NOMO-1 (cell line): ENCODE data around the gene RAP1GAP.
A peak's percentile ranks its signal among the peaks of the same experiment; 100 is the strongest.
"Not testable (repeated sequence)": the region's sequence is repeated elsewhere in the genome, so short reads cannot be mapped to it uniquely, and the experiment has no call there.

ENCODE experiments used
- DNase-seq, 2 experiments: peaks; one replicate each; lab custom pipeline; 2025; ENCODE audit not compliant: unreplicated experiment in 2 of 2; lab: John Stamatoyannopoulos, UW

Gene RAP1GAP

DNA sequence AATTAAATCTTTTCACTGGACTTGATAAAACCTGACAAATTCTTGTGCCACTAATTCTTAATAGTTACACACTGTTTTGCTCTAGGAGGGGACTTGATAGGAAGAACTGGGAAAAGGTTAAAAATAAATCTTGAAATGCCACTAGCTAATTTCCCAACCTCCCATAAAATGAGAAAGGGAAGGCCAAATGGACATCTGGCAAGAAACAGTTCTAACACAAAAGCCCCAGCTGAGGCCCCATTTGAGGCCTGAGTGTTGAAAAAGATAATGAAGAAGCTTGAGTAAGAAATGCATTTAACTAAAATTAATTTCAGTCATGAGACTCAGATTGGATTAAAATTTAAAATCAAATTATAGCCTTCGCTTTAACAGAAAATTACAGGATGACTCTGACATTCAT, 11.2 kb upstream of the RAP1GAP start:
- no peak for DNase-seq

DNA sequence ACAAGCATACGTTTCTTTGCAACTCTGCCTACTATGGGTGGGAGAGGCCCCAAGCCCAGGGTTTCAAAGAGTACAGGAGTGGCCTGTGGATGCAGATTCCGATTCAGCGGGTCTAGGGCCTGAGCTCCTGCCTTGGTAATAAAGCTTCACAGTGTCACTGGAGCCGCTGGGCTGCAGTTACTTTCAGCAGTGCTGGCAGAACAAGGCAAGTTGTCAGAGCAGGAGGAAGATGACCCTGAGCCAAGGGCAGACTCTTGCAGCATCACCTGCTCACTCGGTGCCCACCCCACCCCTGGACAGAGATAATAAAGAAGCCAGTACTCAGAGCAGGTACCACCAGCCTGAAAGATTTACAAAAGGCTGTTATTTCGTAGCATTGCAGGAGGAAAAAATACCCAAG, 8.0 kb upstream of the RAP1GAP start:
- no peak for DNase-seq

DNA sequence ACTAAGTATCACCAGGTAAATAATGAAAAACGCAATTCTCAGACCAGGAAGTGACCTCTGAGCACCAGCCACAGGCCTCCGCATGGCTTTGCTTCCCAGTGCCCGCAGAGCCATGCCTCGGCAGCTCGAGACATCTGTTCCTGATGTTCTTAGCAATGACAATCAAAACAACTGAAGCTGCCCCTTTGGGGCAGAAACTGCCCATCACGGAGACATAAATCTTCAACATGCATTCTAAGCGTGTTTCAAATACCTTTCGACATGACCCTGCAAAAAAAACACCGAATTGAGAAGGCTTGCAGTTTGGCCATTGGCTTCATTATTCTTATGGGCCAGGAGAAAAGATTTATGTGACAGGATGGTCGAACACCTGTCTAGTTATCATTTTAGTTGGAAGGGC, 5.8 kb upstream of the RAP1GAP start:
- no peak for DNase-seq

DNA sequence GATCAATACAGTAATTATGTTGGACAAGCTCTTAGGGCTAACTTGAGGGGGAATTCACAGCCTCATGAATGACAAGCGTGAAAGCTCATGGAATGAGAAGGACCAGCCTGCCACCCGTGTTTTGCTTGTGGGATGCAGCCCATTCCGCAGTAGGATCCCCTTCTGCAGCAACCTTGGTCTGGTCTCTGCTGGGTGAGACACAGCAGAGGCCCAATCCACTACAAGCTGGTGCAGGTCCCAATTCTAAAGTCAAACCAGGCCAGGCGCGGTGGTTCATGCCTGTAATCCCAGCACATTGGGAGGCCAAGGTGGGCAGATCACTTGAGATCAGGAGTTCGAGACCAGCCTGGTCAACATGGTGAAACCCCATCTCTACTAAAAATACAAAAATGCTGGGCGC, 4.7 kb upstream of the RAP1GAP start:
- DNase-seq, result not testable (repeated sequence)

DNA sequence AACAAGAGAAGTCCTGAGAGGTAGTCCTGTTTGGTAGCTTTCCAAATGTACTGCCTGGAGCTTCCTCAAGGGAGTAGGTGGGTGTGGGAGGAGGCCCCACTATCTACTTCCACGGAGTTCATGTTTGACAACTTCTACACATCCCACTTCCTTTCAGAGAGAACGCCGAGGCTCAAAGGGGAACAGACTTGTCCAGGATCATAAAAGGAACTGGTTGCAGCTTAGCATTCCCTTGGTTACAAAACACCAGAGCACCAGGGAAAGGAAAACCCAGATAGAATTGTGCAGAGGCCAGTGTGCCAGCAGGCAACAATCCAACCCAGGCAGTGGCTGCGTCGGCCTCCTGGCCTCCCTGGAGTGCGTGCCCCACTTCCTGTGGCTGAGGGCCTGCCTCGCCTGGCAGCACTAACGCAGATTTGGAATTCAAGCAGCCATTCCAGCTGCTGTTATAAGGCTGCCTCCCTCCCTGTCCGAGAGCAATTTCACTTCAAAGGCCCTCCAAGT, 4.2 kb upstream of the RAP1GAP start:
- peak in 1 of 2 experiments; percentile 33 for DNase-seq

DNA sequence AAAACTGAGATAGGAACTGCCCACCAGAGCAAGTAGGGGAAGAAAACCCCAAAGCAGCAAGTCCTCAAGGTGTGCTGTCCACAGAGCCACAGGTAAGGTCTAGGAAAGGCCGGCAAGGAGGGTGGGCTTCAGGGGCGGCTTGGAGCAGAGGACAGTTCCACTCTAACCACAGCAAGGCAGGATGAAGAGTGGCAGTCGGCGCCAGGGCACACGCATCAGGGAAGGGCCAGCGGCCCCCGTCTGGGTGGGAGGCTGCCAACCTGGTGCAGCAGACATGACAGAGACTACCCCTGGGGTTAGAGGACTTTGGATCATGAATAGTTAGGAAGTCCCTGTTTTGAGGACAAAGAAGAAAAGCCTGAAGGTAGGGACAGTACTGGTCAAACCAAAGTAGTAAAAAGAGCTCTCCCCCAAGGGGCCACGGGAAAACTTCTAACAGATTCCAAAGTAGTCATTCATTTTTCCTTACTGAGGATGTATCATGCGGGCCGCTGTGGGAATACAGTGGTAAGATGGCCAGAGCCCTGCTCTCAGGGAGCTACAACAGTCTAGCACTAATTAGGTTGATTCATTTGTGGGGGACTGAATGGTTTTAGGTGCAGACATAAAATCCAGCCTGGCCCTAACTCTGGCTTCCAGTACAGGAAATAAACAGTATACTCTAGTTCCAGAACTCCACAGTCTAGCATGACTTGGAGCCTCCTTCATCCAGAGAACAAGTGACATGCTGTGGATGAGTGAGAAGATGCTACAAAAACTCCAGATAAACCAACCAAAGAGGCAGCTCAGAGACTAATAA, 3.5 kb upstream of the RAP1GAP start:
- no peak for DNase-seq

DNA sequence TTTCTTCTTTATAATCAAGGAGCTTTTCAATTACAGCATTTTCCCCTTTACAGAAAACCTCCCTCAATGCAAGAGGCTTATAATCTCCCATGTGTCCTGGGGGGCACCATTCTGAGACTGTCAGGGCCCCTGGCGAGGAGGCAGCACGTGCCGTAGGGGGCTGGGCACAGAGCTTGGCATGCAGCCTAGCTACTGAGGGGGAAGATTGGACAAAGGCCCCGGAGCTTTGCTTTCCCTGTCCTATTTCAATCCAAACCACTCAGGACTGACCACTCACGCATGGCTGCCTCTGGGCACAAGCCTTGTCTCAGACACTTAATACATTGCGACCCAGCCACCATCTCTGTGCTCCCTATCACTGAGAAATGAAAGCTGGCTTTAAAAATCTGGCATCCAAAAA, 2.8 kb upstream of the RAP1GAP start:
- no peak for DNase-seq

DNA sequence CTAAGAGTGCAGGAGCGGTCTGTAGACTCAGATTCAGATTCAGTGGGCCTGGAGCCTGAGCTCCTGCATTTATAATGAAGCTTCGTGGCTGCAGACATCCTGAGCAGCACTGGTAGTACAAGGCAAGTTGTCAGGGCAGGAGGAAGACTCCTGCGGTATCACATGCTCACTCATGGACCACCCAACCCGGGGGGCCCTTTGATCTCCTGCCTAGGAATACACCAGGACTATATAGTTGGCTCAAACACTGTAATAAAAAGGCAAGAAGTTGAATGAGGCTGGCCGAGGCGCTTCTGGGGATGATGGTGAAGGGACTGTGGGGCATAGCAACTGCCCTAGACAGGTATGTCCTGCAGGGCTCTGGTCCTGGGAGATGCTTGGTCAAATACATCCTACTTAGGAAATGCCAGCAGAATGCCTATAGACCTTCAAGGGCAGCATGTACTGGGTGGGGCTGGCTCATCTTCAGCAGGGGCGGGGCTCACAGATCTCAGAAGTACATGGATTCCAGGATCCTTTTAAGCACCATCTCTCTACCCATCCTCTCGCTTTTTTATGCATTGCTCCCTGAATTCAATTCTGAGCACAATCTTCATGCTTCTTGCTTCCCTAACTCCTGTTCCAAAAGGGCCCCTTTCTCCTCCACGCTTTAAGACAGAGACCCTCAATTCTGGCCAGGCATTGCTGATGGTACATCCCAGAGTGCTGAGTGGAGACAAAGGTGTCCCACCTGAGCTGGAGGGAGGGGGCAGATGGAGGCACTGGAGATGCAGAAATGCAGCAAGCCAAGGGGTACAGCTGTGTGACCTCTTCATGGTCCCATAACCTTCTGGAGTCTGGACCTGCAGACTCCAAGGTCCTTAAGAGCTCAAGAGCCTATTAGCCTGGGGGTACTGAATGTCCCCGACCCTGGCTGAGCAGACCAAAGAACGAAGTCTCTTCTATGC, 2.1 kb upstream of the RAP1GAP start:
- no peak for DNase-seq

DNA sequence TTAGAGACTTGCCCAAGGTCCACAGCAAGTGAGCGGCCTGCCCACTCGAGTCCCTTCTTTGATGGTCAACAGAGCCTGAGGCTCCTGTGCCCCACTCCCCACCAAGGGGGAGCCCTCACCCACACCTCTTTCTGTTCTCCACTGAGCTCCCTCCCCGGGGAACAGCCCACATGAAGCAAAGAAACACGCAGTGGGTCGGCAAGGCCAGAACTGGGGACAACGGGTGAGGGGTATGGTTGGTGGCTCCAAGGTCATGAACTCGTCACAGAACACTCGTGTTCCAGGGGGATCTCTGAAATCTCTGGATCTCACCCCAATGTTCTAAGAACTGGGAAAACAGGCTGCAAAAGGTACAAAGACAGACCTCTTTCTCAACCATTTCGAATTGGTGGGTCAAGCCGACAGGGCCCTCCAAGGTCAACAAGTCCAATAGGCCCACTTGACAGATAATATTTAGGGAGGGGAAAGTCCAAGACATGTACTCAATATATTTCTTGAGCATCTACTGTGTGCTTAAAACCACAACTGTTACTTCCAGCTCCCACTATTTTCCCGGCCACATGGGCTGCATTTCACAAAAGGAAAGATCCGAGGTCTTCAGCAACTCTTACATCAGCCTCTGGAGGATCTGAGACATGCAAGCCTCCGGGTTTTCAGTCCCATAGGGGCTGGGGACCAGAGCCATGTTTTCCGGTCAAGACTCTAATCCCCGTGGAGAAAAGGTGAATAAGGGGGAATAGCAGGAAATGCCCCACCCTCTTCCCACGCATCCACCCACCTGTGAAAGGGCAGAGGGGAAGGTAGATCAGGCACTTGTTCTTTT, 1.1 kb upstream of the RAP1GAP start:
- no peak for DNase-seq

DNA sequence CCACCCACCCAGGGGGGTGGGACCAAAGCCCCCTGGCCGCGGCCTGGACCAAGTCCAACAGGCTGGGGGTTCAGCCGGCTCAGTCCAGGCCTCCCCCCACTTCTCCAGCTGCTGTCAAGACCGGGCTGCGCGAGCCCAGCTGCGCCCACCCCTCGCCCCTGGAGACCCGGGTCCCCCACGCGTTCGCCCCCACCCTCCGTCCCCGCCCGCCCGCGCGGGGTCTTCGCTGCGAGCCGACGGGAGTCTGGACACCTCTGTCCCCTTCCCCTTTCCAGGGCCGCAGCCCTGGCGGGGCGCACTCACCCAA, 253 bp downstream of the RAP1GAP start:
- DNase-seq, result no peak

DNA sequence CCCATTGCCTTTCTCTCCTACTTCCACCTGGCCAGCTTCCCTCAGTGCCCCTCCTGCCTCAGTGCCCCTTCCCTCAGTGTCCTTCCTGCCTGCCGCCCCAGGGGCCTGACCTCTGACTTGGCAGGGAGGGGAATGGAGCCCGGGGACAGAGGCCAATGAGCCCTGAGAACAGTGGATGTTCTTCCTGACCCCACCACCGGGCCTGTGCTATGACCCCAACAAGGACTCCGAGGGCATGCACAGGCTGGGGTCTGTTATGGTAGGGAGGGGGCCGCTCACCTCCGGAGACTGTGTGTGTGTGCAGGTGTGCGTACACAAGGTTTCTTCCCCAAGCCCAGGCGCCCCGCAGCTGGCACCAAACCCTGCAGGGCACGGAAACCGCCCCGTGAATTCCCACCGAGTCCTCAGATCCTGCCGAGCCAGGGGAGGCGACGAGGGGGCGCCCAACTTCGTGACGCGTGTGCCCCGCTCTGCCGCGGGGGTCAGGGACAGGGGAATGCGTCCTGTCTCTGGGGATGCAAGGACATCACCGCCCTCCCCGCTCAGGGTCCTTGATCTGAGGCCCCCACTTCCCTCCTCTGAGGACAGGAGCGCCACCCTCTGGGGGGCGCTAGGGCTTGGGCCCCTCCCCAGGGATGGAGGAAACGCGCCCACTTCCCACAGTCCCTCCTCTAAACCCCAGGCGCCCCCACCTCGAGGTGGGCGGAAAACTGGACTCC, 766 bp downstream of the RAP1GAP start:
- DNase-seq, result no peak

DNA sequence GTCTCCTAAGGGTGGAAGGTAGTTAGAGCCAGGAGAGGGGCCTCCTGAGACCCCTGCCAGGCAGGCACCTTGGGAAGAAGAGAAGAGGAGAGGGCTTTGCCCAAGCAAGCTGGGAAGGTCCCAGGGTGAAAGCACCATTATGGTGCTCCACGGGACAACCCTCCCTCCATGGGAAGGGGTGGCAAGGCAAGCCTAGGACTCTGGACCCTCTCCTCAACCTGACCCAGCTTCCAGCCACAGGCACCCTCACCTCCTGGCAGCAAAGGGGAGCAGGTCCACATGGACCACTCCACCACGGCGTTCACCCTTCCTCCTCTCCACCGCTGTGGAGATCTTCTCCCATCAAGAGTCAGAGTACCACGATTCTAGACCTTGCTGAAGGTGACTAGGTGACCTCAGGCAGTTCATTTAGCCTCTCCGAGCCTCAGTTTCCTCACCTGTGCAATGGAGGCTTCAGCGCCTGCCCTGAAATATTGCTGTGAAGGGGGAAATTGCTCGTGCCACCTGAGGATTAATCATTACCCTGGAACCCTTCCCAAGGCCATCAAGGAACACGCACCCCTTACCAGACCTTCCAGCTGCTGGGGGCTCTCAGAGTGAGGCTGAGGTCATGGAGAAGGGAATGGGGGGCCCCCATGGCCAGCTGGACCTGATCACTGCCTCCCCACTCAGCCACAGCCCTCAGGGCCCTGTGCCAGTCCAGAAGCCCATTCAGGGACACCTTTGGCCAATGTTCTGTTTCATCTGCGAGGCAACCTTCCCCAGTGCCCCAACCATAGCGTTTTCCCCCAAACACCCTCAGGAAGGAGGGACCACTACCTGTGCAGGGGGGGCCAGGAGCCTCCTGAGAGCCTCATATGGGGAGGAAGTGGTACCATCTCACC, 1.6 kb downstream of the RAP1GAP start:
- DNase-seq, result no peak

DNA sequence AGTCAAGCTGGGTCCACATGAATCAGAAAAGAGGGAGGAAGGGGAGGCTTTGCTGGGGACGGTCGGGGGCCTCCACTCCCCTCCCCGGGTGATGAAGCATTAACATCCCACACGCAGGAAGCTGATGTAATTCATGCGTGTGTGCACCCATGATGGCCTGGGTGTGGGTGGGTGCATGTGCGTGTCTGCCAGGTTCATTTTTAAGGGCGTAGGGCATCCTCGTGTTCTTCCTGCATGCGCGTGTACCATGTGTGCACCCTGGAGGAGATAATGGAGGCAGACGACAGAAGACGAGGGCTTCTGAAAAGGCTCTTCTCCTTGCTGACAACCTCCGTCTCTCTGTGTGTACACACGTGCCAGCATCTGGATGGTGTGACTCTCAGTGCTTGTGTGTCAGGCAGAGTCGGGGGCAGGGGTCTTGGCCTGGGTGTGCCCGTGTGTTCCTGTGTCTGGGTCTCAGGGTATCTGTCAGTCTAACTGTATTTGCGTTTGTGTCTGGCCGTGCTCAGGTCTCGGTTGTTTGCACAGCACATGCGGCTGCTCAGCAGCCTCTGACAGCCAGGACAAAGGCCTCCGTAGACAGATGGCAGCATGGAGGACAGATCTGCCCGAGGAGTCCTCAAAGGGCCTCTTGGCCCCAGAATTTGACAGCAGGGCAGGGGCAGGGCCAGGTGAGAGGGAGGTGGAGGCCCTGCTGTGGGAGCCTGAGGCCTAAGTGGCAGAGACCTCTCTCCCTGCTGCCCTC, 2.4 kb downstream of the RAP1GAP start:
- no peak for DNase-seq

DNA sequence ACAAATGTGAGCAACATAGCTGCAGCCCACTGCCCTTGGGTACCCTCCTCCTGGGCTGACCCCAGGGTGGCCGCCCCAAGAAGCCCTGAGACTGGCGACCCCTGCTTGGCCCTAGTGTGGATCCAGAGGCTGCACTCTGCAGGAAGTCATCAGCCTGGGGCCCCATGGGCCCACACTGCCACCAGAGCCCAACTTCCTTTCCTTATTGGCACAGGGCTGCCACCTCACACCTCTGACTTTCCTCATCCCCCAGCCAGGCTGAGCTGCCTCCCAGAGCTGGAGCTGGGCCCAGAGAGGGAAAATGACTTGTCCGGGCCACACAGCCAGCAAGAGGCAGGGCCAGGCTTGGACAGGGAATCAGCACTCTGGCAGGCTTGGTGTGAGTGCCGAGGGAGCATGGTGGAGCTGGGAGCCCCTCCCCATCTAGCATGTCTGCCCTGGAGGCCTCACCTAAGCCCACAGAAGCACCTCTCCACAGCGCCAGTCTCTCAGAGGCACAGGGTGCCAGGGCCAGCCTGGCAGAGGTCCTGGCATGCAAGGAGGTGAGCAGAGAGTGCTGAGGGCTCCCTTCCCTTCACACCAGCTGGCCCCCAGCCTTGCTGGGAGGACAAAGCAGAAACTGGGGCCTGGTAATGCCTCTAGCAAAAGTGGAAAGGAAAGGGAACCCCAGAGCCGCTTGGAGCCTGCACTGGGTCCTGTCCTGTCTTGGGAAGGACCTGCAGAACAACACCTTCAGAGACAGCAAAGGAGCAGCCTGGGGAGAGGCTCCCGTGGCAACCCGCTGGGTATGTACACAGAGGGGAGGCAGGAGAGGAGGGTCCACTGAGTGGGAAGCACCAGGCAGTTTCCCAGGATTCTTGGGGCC, 3.2 kb downstream of the RAP1GAP start:
- DNase-seq, result peak; percentile 15 to 46

DNA sequence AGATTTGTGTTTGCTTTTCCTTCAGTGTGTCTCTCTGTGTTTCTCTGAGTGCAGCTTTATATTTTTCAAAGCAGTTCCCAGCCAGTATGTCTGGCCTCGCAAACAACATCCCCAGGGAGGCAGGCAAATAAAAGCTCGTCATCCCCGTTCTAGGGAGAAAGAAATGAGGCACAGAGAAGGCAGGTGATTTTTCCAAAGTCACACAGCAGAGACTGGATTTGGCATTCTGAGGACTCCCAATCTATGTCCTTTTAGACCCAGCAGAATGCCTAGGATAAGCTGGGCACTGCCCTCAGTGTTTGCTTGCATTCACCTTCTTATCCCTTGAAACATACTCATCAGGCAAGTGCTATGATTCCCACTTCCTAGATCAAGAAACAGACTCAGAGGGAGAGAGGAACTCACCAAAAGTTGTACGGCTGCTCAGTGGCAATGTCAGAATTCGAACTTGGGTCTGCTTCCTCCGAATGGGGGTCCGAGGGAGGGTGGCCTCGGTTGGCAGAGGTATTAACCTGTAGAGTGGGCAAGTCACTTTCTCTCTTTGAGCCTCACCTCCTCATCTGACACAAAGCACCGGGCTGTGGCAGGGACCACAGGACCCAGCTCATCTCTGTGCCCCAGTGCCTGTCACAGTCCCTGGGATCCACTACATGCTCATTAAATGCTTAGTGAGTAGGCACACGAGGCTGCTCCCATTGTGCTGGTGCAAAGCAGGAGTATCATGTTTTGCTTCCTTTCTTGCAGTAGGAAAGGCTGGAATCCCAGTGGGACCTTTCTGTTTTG, 4.2 kb downstream of the RAP1GAP start:
- no peak for DNase-seq

DNA sequence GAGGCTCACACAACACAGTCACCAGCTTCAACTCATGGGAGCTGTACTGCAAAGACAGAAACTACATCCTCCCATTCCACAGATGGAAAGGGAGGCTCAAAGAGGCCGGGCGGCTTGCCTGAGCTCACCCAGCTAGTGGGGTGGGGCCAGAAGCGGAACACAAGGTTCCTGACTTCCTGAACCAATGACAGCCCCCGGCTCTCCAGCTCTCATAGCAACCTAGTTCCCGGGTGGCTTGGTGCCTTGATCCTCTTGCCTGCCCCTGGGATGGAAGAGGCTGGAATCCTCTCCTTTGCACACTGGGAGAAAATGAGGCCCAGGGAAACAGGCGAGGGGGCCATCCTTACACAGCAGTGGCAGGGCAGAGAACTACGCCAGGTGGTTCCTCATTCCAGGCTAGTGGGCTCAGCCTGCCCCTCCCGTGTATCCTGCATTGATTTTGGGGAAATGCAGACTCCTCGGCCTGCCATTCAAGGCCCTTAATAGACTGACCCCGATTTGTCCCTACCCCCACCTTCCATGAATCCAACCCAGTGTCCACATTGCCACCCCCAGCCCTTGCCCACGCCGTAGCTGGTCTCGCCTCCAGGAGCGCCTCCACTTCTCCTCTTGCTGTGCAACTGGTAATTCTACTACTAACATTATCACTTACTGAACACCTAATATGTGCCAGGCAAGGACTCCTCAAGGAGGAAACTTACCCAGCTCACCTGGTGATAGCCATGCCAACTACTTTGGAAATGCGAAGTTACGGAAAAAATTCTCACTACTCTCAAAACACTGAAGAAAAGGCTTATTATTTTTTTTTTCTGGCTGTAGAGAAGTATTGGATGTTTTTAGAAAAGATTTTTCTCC, 5.0 kb downstream of the RAP1GAP start:
- DNase-seq, result peak in 1 of 2 experiments; percentile 37
